HL-60 (cell line): ENCODE results near the gene CCDC8.
A peak's percentile ranks its signal among the peaks of the same experiment; 100 is the strongest.

Experiments used
- DNase-seq, 2 experiments: peaks; one replicate each; pipeline ENCODE4 v3.0.0-alpha.2; 2010 to 2020; ENCODE audit warnings: low read depth in 1 of 2, low spot score in 1 of 2
- H3K27ac ChIP-seq: fragments of 250-450 bp; sonication (Bioruptor Pico); replicated peaks from 2 replicates; pipeline ENCODE4 v1.5.1; 2020; ENCODE audit warnings: mild to moderate bottlenecking, moderate library complexity
- H3K27me3 ChIP-seq: fragments of 250-450 bp; sonication (Bioruptor Pico); 2 replicates; pipeline ENCODE4 v1.5.1; 2021; ENCODE audit warnings: mild to moderate bottlenecking, moderate library complexity; ENCODE audit not compliant: insufficient read depth, poor library complexity, severe bottlenecking
- H3K4me3 ChIP-seq: replicated peaks from 2 replicates; pipeline ENCODE4 v1.5.1; 2011; ENCODE audit warnings: mild to moderate bottlenecking, control low read depth, low read length; ENCODE audit not compliant: insufficient read depth
- GABPA ChIP-seq: IDR thresholded peaks from 2 replicates; pipeline ENCODE4 v1.6.1; 2012; ENCODE audit warnings: low read depth
- POLR2AphosphoS5 ChIP-seq: IDR thresholded peaks from 2 replicates; pipeline ENCODE4 v1.6.1; 2012; ENCODE audit warnings: low read depth
- SPI1 ChIP-seq: IDR thresholded peaks from 2 replicates; pipeline ENCODE4 v1.6.1; 2012; ENCODE audit warnings: low read depth, mild to moderate bottlenecking, borderline replicate concordance
- TF ChIP-seq, protein P1 (sequence below): IDR thresholded peaks from one replicate; pipeline ENCODE4 v1.5.1; 2011; ENCODE audit warnings: low read length, control low read depth, inconsistent platforms; ENCODE audit not compliant: insufficient read depth
- TF ChIP-seq, protein P2 (sequence below): IDR thresholded peaks from 2 replicates; pipeline ENCODE4 v1.6.1; 2012; ENCODE audit warnings: low read depth; ENCODE audit not compliant: insufficient replicate concordance

The CCDC8 gene

DNA sequence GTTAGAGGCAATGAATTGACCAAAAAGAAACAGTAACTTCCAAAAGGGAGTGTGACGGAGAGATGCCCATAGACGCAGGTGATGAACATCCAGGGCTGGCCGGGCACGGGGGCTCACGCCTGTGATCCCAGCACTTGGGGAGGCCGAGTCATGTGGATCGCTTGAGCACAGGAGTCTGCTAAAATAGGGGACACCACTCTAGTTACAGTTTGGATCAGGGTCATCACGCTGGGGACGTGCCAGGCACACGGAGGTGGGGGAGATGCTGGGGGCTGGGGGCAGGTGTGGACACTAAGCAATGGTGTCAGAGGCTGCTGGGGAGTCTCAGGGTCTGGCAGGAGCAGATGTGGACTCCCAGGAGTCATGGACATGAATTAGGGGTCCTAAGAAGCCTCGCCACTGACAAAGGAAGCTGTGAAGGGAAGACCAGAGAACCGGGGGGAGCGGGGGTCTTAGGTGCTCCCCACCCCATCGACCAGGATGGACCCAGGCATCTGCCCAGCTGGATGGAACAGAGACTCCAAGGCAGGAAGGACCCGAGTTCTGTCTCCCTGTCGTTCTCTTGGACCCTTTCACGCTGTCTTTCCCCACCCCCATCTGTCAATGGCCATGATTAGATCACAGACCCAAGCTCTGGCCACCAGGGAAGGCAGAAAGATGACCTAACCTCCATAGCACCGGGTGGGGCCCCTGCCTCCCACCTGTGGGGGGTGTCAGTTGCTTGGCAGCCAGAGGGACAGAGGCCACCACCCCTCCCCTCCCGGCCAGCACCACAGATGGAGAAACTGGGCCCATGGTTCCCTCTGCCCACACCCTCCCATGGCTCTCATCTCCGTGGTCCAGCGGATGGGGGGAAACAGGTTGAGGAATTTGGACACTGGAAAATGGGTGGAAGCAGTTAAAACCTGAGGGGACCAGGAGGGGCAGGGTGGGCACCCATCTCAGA lies 19.6 kb downstream of the CCDC8 start:
- Histone ChIP-seq H3K4me3 (no peak overlapping the region), H3K27ac (no peak overlapping the region), H3K27me3 (no peaks in the 10 kb centered on the region)
- no peak for DNase-seq
- no peak for TF ChIP-seq SPI1
- 0 out of 2 replicates have a peak, but pooled peaks have one; percentile 22 for TF ChIP-seq POLR2AphosphoS5
- TF ChIP-seq, protein P1, sequence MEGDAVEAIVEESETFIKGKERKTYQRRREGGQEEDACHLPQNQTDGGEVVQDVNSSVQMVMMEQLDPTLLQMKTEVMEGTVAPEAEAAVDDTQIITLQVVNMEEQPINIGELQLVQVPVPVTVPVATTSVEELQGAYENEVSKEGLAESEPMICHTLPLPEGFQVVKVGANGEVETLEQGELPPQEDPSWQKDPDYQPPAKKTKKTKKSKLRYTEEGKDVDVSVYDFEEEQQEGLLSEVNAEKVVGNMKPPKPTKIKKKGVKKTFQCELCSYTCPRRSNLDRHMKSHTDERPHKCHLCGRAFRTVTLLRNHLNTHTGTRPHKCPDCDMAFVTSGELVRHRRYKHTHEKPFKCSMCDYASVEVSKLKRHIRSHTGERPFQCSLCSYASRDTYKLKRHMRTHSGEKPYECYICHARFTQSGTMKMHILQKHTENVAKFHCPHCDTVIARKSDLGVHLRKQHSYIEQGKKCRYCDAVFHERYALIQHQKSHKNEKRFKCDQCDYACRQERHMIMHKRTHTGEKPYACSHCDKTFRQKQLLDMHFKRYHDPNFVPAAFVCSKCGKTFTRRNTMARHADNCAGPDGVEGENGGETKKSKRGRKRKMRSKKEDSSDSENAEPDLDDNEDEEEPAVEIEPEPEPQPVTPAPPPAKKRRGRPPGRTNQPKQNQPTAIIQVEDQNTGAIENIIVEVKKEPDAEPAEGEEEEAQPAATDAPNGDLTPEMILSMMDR = no peak
- TF ChIP-seq GABPA = no peak
- TF ChIP-seq, protein P2, sequence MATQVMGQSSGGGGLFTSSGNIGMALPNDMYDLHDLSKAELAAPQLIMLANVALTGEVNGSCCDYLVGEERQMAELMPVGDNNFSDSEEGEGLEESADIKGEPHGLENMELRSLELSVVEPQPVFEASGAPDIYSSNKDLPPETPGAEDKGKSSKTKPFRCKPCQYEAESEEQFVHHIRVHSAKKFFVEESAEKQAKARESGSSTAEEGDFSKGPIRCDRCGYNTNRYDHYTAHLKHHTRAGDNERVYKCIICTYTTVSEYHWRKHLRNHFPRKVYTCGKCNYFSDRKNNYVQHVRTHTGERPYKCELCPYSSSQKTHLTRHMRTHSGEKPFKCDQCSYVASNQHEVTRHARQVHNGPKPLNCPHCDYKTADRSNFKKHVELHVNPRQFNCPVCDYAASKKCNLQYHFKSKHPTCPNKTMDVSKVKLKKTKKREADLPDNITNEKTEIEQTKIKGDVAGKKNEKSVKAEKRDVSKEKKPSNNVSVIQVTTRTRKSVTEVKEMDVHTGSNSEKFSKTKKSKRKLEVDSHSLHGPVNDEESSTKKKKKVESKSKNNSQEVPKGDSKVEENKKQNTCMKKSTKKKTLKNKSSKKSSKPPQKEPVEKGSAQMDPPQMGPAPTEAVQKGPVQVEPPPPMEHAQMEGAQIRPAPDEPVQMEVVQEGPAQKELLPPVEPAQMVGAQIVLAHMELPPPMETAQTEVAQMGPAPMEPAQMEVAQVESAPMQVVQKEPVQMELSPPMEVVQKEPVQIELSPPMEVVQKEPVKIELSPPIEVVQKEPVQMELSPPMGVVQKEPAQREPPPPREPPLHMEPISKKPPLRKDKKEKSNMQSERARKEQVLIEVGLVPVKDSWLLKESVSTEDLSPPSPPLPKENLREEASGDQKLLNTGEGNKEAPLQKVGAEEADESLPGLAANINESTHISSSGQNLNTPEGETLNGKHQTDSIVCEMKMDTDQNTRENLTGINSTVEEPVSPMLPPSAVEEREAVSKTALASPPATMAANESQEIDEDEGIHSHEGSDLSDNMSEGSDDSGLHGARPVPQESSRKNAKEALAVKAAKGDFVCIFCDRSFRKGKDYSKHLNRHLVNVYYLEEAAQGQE = no peak

DNA sequence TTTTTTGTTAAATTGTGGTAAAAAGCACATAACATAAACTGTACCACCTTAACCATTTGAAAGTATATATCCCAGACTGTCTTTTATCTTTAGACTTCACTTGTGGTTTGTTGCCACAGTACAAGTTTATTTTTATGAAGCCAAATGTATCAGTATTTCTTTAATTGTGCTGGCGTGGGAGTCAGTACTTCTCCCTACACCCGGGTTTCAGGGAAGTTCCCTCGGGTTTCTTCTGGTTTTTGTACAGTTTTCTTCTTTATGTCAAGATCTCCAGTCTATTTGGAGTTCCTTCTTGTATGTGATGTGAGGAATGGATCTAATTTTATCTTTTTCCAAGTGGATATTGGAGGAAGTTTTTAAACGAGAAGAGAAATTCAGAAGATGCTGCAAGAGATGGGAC lies 20.5 kb downstream of the CCDC8 start:
- Histone ChIP-seq H3K27me3 (no peaks in the 10 kb centered on the region), H3K4me3 (no peak overlapping the region), H3K27ac (no peak overlapping the region)
- no peak for DNase-seq
- TF ChIP-seq, protein P2 = no peak
- no peak for TF ChIP-seq POLR2AphosphoS5
- no peak for TF ChIP-seq SPI1
- TF ChIP-seq, protein P1 = no peak
- TF ChIP-seq GABPA = no peak

DNA sequence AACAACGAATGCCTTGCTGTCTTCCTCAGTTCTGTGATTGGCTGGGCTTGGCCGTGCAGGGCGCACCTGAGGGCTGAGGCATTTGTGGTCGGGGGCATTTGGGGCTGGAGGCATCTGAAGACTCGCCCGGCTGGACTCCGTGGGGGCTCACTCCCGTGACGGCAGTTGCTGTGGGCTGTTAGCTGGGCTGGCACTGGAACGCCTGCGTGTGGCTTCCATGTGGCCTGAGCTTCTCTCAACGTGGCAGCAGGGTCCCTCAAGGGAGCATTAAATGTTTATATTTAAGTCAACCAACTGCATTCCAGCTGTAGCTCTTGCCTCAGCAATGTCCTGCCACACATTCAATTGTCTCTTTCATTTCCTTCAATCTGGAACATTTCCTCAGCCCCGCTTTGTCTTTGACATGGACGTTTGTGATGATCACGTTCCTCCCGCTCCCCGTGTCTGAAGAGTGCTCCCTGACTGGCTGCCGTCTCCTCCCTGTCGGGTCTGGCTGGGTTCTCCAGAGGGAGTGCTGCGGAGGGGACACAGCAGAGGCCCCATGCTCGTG lies 21.0 kb downstream of the CCDC8 start:
- no peak for DNase-seq
- H3K4me3 ChIP-seq = no peak overlapping the region
- TF ChIP-seq, protein P1 = no peak
- TF ChIP-seq GABPA (no peak), SPI1 (no peak), POLR2AphosphoS5 (no peak)
- TF ChIP-seq, protein P2 = no peak
- no peaks in the 10 kb centered on the region for H3K27me3 ChIP-seq
- no peak overlapping the region for H3K27ac ChIP-seq
